T-cell (primary cell): ENCODE results near the gene GKN2. TPM values are rescaled to one million over a fixed set of nuclear protein-coding genes. Genes with fewer than 3 reads are reported as not detected.

Experiments
- ATAC-seq, 4 experiments: fragments of 200-7000 bp in 3 of 4; fragments of 150-1000 bp in 1 of 4; cut with Tn5 transposase; replicated peaks in 1 of 4; 1 replicate in 3 of 4; 2 replicates in 1 of 4; pipeline ENCODE4 v1.10.0; 2021; ENCODE audit warnings: moderate library complexity in 3 of 4, mild to moderate bottlenecking in 2 of 4, moderate number of reproducible peaks in 1 of 4
- CTCF ChIA-PET, 2 donors: fragments of 300-600 bp; sonication (Branson Sonifier 250); formaldehyde crosslinking; loops; one replicate each; lab custom pipeline; 2022; ENCODE audit warnings: antibody characterized with exemption in 2 of 2; lab: Charles Lee
- POLR2A ChIA-PET, 2 donors: fragments of 300-600 bp; sonication (Branson Sonifier 250); formaldehyde crosslinking; loops; one replicate each; lab custom pipeline; 2022; ENCODE audit warnings: antibody characterized with exemption in 2 of 2; lab: Charles Lee
- DNase-seq, 35 experiments: peaks; one replicate each; pipeline versions ENCODE4 v3.0.0 to v3.0.0-alpha.2; 2013 to 2023
- H3K27ac ChIP-seq: one replicate; pipeline ENCODE4 v1.5.1; 2013; ENCODE audit warnings: low read length
- H3K27me3 ChIP-seq, 2 experiments: replicated peaks in 1 of 2; 1 replicate in 1 of 2; 2 replicates in 1 of 2; pipeline versions ENCODE4 v1.6.1 to v1.7.0; 2013; ENCODE audit warnings: low read length in 1 of 2, mixed read lengths in 1 of 2; ENCODE audit not compliant: control insufficient read depth in 2 of 2, insufficient read depth in 2 of 2; ENCODE audit errors: extremely low read depth in 1 of 2
- H3K36me3 ChIP-seq, 2 donors: 1 replicate in 1 of 2; 2 replicates in 1 of 2; pipeline versions ENCODE4 v1.6.1 to v1.7.0; 2013; ENCODE audit warnings: low read length in 1 of 2; ENCODE audit not compliant: control insufficient read depth in 2 of 2, insufficient read depth in 1 of 2; ENCODE audit errors: extremely low read depth in 1 of 2
- H3K4me1 ChIP-seq, 2 experiments: 1 replicate in 1 of 2; 2 replicates in 1 of 2; pipeline versions ENCODE4 v1.6.1 to v1.7.0; 2013; ENCODE audit warnings: low read length in 2 of 2, mixed read lengths in 1 of 2; ENCODE audit not compliant: insufficient read depth in 2 of 2, control insufficient read depth in 1 of 2; ENCODE audit errors: extremely low read depth in 1 of 2
- H3K4me3 ChIP-seq, 2 donors: 1 replicate in 1 of 2; 2 replicates in 1 of 2; pipeline versions ENCODE4 v1.5.1 to v1.7.0; 2013; ENCODE audit warnings: mild to moderate bottlenecking in 2 of 2, low read length in 1 of 2, moderate library complexity in 1 of 2; ENCODE audit not compliant: control insufficient read depth in 1 of 2; ENCODE audit errors: extremely low read depth in 1 of 2
- H3K9me3 ChIP-seq: 2 replicates; pipeline ENCODE4 v1.7.0; 2013
- H3K27ac Mint-ChIP-seq, 2 donors: one replicate each; pipeline ENCODE4 v1.8.0; 2020 to 2021; ENCODE audit warnings: mild to moderate bottlenecking in 2 of 2, mixed read lengths in 2 of 2
- H3K27me3 Mint-ChIP-seq, 2 donors: one replicate each; pipeline ENCODE4 v1.8.0; 2021 to 2022; ENCODE audit warnings: mixed read lengths in 2 of 2
- H3K36me3 Mint-ChIP-seq: one replicate; pipeline ENCODE4 v1.8.0; 2021; ENCODE audit warnings: mixed read lengths
- H3K4me1 Mint-ChIP-seq, 3 donors: one replicate each; pipeline ENCODE4 v1.8.0; 2020 to 2022; ENCODE audit warnings: mixed read lengths in 3 of 3, mild to moderate bottlenecking in 1 of 3
- H3K4me3 Mint-ChIP-seq, 3 donors: one replicate each; pipeline ENCODE4 v1.8.0; 2020 to 2022; ENCODE audit warnings: mild to moderate bottlenecking in 3 of 3, mixed read lengths in 3 of 3, moderate library complexity in 3 of 3
- H3K9me3 Mint-ChIP-seq, 3 donors: one replicate each; pipeline ENCODE4 v1.8.0; 2020 to 2022; ENCODE audit warnings: mixed read lengths in 3 of 3
- WGBS: methylation state at CpG from one replicate; pipeline ENCODE4 v1.1.5; 2013; ENCODE audit warnings: missing lambda C conversion rate; ENCODE audit not compliant: insufficient coverage; 5-methylcytosine and 5-hydroxymethylcytosine counted together
- total RNA-seq, 35 experiments: library from RNA in 6 of 35; stranded (reverse) in 6 of 35; fragments of 120-200 nt in 1 of 35; gene quantifications; one replicate each; pipeline versions ENCODE4 v1.2.1 to v1.2.4 and lab custom pipeline; 2013 to 2026

Gene GKN2
- total RNA-seq, 5 donors from 2014 or later (not counting 1 experiment from before 2014, with no cell fraction given), result not detected

GRCh38 chr2:68992933-68993332 lies 40.2 kb upstream of the GKN2 start:
- DNase-seq, result no peak

GRCh38 chr2:68992341-68992740 lies 39.6 kb upstream of the GKN2 start:
- H3K36me3 ChIP-seq, result no peaks in the 10 kb centered on the region
- CTCF ChIA-PET, result interaction anchor here in 1 of 2 donors (1.2 kb wide), 1 partner anchor 10 kb away, joined by 3 read pairs; no protein-coding TSS in a partner anchor
- no peaks in the 10 kb centered on the region for H3K4me1 ChIP-seq
- H3K27me3 Mint-ChIP-seq, result peaks cover 13 to 16% of the 10 kb centered on the region in 2 donors
- ATAC-seq, result no peak
- POLR2A ChIA-PET, result no interaction called here
- no peak overlapping the region for H3K27ac ChIP-seq
- DNase-seq, result no peak
- no peaks in the 10 kb centered on the region for H3K9me3 Mint-ChIP-seq
- H3K36me3 Mint-ChIP-seq, result no peaks in the 10 kb centered on the region
- WGBS, result 81% methylated on average over 5 of the region's 5 CpGs
- peaks cover 0 to 5% of the 10 kb centered on the region in 2 experiments for H3K27me3 ChIP-seq
- H3K9me3 ChIP-seq, result no peaks in the 10 kb centered on the region
- no peak overlapping the region for H3K27ac Mint-ChIP-seq
- no peak overlapping the region for H3K4me3 Mint-ChIP-seq
- no peaks in the 10 kb centered on the region for H3K4me1 Mint-ChIP-seq
- no peak overlapping the region for H3K4me3 ChIP-seq

More at GRCh38 chr2:68992933-68993332, 40.2 kb upstream of the GKN2 start:
- Histone ChIP-seq H3K4me1 (no peaks in the 10 kb centered on the region), H3K4me3 (no peak overlapping the region), H3K27me3 (peaks cover 0 to 6% of the 10 kb centered on the region in 2 experiments), H3K36me3 (no peaks in the 10 kb centered on the region), H3K27ac (no peak overlapping the region), H3K9me3 (no peaks in the 10 kb centered on the region)
- no peak overlapping the region for H3K4me3 Mint-ChIP-seq
- H3K27me3 Mint-ChIP-seq, result peaks cover 13 to 16% of the 10 kb centered on the region in 2 donors
- POLR2A ChIA-PET, result interaction anchor here in 1 of 2 donors (0.6 kb wide), 1 partner anchor 94 kb away, joined by 4 read pairs; no protein-coding TSS in a partner anchor
- H3K9me3 Mint-ChIP-seq, result no peaks in the 10 kb centered on the region
- 17% methylated on average over 2 of the region's 3 CpGs for WGBS
- H3K27ac Mint-ChIP-seq, result no peak overlapping the region
- no peak for ATAC-seq
- CTCF ChIA-PET, result interaction anchor here (0.6 to 1.2 kb wide), 2 partner anchors 9 to 19 kb away, joined by 3 to 4 read pairs; no protein-coding TSS in a partner anchor
- no peaks in the 10 kb centered on the region for H3K36me3 Mint-ChIP-seq
- H3K4me1 Mint-ChIP-seq, result no peaks in the 10 kb centered on the region

DNA sequence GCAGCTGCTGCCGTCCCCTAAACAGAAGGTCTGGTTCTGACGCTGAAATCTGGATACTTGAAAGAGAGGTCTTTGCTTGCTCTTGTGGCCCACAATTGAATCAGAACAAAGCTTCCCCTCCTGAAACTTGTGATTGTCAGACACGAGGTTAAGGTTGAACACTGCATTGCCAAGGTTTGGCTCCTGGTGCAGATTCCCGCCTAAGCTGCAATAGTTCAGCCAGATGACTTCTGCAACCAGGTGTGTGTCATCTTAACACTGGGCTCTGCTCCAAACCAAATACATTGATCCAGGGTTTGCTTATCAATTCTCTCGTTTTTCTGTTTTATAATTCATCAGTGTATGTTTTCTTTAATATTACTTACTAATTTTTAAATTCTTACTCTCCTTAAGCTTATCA lies 36.3 kb upstream of the GKN2 start:
- Histone ChIP-seq H3K4me3 (no peak overlapping the region), H3K27ac (no peak overlapping the region), H3K36me3 (no peaks in the 10 kb centered on the region), H3K27me3 (peaks cover 0 to 2% of the 10 kb centered on the region in 2 experiments), H3K4me1 (no peaks in the 10 kb centered on the region), H3K9me3 (no peaks in the 10 kb centered on the region)
- Mint-ChIP-seq H3K27ac (no peak overlapping the region), H3K4me1 (no peaks in the 10 kb centered on the region), H3K27me3 (peaks cover 8 to 10% of the 10 kb centered on the region in 2 donors), H3K9me3 (no peaks in the 10 kb centered on the region), H3K4me3 (no peak overlapping the region), H3K36me3 (no peaks in the 10 kb centered on the region)
- ChIA-PET CTCF (interaction anchor here in 1 of 2 donors (0.6 kb wide), 1 partner anchor 11 kb away, joined by 3 read pairs; no protein-coding TSS in a partner anchor), POLR2A (interaction anchor here in 1 of 2 donors (0.6 kb wide), 1 partner anchor 1190 kb away, joined by 4 read pairs; no protein-coding TSS in a partner anchor)
- 49% methylated on average over 3 of the region's 5 CpGs for WGBS
- DNase-seq, result no peak
- no peak for ATAC-seq

DNA sequence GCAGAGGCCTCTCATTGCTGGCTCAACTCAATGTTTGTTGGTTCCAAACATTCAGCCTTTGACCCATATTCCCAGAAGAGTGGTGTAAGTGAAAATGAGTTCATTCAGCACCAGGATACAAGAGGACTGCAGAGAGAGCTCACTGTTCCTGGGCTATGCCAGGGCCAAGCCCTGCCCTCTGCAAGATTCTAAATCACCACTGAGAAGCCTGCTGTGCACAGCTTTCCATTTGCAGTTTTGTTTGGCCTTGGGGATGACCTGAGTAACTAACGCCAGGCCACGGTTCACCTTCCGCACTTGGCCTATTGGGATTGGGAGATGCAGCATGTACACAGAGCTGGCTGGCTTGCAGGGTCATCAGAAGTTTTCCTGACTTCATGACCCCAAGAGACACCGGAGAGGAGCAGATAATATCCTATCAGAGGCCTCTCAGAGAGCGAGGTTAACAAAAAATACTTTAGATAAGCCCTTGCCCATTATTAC lies 34.4 kb upstream of the GKN2 start:
- no peaks in the 10 kb centered on the region for H3K4me1 Mint-ChIP-seq
- H3K4me3 Mint-ChIP-seq, result no peak overlapping the region
- DNase-seq, result no peak
- no peak overlapping the region for H3K27ac Mint-ChIP-seq
- Histone ChIP-seq H3K4me3 (no peak overlapping the region), H3K36me3 (no peaks in the 10 kb centered on the region), H3K4me1 (no peaks in the 10 kb centered on the region), H3K9me3 (no peaks in the 10 kb centered on the region), H3K27me3 (peaks cover 0 to 2% of the 10 kb centered on the region in 2 experiments), H3K27ac (no peak overlapping the region)
- ATAC-seq, result no peak
- CTCF ChIA-PET, result no interaction called here
- no CpG with 5 or more reads among the region's 5 CpGs for WGBS
- POLR2A ChIA-PET, result no interaction called here
- H3K27me3 Mint-ChIP-seq, result peaks cover 7 to 8% of the 10 kb centered on the region in 2 donors
- H3K9me3 Mint-ChIP-seq, result no peaks in the 10 kb centered on the region
- no peaks in the 10 kb centered on the region for H3K36me3 Mint-ChIP-seq

DNA sequence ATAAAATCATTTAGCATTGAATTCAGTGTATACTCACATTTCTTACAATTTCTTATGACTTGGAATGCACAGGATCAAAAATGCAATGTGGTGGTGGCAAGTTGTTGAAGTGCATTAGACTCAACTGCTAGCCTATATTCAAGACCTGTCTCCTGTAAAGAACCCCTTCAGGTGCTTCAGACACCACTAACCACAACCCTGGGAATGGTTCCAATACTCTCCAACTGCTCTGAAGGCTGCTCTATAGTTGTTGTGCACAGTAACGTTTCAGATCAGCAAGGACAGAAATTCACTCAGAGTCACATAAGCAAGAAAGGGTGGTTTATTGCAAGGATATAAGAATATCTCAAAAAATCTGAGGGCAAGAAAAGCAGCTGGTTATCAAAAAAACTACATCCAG lies 28.3 kb upstream of the GKN2 start:
- ATAC-seq (no peak), DNase-seq (no peak)
- H3K27me3 Mint-ChIP-seq, result peaks cover 29 to 33% of the 10 kb centered on the region in 2 donors
- Histone ChIP-seq H3K36me3 (no peaks in the 10 kb centered on the region), H3K27me3 (peaks cover 0 to 3% of the 10 kb centered on the region in 2 experiments), H3K27ac (no peak overlapping the region), H3K4me1 (no peaks in the 10 kb centered on the region), H3K9me3 (no peaks in the 10 kb centered on the region), H3K4me3 (no peak overlapping the region)
- H3K9me3 Mint-ChIP-seq, result no peaks in the 10 kb centered on the region
- H3K4me3 Mint-ChIP-seq, result no peak overlapping the region
- no peaks in the 10 kb centered on the region for H3K36me3 Mint-ChIP-seq
- H3K27ac Mint-ChIP-seq, result no peak overlapping the region
- ChIA-PET CTCF (no interaction called here), POLR2A (no interaction called here)
- H3K4me1 Mint-ChIP-seq, result no peaks in the 10 kb centered on the region
- WGBS, result no CpG with 5 or more reads among the region's 1 CpG

- H3K27me3 ChIP-seq, result peaks cover 0 to 3% of the 10 kb centered on the region in 2 experiments
- WGBS, result no CpG with 5 or more reads among the region's 3 CpGs
- Mint-ChIP-seq H3K4me1 (no peaks in the 10 kb centered on the region), H3K27ac (no peak overlapping the region), H3K9me3 (no peaks in the 10 kb centered on the region), H3K27me3 (peaks cover 30 to 43% of the 10 kb centered on the region in 2 donors), H3K4me3 (no peak overlapping the region), H3K36me3 (no peaks in the 10 kb centered on the region)
- ChIA-PET CTCF (interaction anchor here in 1 of 2 donors (0.8 kb wide), 1 partner anchor 11 kb away, joined by 3 read pairs; no protein-coding TSS in a partner anchor), POLR2A (no interaction called here)
- H3K4me1 ChIP-seq, result no peaks in the 10 kb centered on the region
- no peaks in the 10 kb centered on the region for H3K36me3 ChIP-seq
- ATAC-seq (no peak), DNase-seq (no peak)
- no peaks in the 10 kb centered on the region for H3K9me3 ChIP-seq
- no peak overlapping the region for H3K4me3 ChIP-seq
- H3K27ac ChIP-seq, result no peak overlapping the region
Observed at GRCh38 chr2:68978098-68978497, 25.4 kb upstream of the GKN2 start.
